ENCODE data around the gene ARG2. TPM values are rescaled to one million over a fixed set of nuclear protein-coding genes. Genes with fewer than 3 reads are reported as not detected.

Gene ARG2
- total and polyA plus RNA-seq, 7 donors: 1.3 to 133 (median 13.4) TPM

- peak overlapping the region; percentile 71 for H3K27ac ChIP-seq
- 68 to 93% (median 84%) methylated on average over 1 of the region's 1 CpG for WGBS, 3 donors
Measured at GRCh38 chr14:67643713-67644112, 24.0 kb downstream of the ARG2 start.

GRCh38 chr14:67644428-67644827 lies 24.7 kb downstream of the ARG2 start:
- Histone ChIP-seq H3K4me3 (no peak overlapping the region), H3K36me3 (ENCODE audit: insufficient read depth in 1 of 2, low read depth in 1 of 2) (peaks cover 15 to 31% of the 10 kb centered on the region in 2 donors), H3K9me3 (no peaks in the 10 kb centered on the region), H3K4me1 (no peaks in the 10 kb centered on the region), H3K27ac (peak overlapping the region; percentile 71), H3K27me3 (ENCODE audit: insufficient read depth in 3 of 3, low read length in 2 of 3) (no peaks in the 10 kb centered on the region)
- WGBS, 3 donors: 30 to 52% (median 32%) methylated on average over 2 of the region's 2 CpGs
- no peak for DNase-seq
- intact Hi-C loops (cut with DNase I): no loop called here
- ATAC-seq: peak; percentile 92 to 94 (median 92)
- no peak for TF ChIP-seq CTCF (IDR thresholded peaks at IDR 0.05)

More at GRCh38 chr14:67643713-67644112, 24.0 kb downstream of the ARG2 start:
- Histone ChIP-seq H3K9me3 (no peaks in the 10 kb centered on the region), H3K36me3 (ENCODE audit: insufficient read depth in 1 of 2, low read depth in 1 of 2) (peaks cover 9 to 24% of the 10 kb centered on the region in 2 donors), H3K4me3 (no peak overlapping the region), H3K27me3 (ENCODE audit: insufficient read depth in 3 of 3, low read length in 2 of 3) (no peaks in the 10 kb centered on the region), H3K4me1 (no peaks in the 10 kb centered on the region)
- DNase-seq: no peak
- intact Hi-C loops (cut with DNase I): no loop called here
- TF ChIP-seq CTCF (IDR thresholded peaks at IDR 0.05): no peak
- peak in 1 of 4 donors; percentile 20 for ATAC-seq

- Histone ChIP-seq H3K9me3 (no peaks in the 10 kb centered on the region), H3K36me3 (ENCODE audit: insufficient read depth in 1 of 2, low read depth in 1 of 2) (peaks cover 22 to 41% of the 10 kb centered on the region in 2 donors), H3K27me3 (ENCODE audit: insufficient read depth in 3 of 3, low read length in 2 of 3) (no peaks in the 10 kb centered on the region), H3K4me3 (no peak overlapping the region), H3K4me1 (no peaks in the 10 kb centered on the region), H3K27ac (peak overlapping the region; percentile 71)
- no peak for DNase-seq
- TF ChIP-seq CTCF (IDR thresholded peaks at IDR 0.05): no peak
- 45 to 70% (median 56%) methylated on average over 5 of the region's 5 CpGs for WGBS, 3 donors
- intact Hi-C loops (cut with DNase I): no loop called here
- ATAC-seq: peak in 2 of 4 donors; percentile 4 to 5
Measured at GRCh38 chr14:67645414-67645813, 25.7 kb downstream of the ARG2 start.

GRCh38 chr14:67646131-67646530 lies 26.4 kb downstream of the ARG2 start:
- H3K9me3 ChIP-seq: no peaks in the 10 kb centered on the region
- peak overlapping the region; percentile 71 for H3K27ac ChIP-seq
- no peak for DNase-seq
- peaks cover 23 to 48% of the 10 kb centered on the region in 2 donors for H3K36me3 ChIP-seq (ENCODE audit: insufficient read depth in 1 of 2, low read depth in 1 of 2)
- H3K4me1 ChIP-seq: no peaks in the 10 kb centered on the region
- H3K27me3 ChIP-seq (ENCODE audit: insufficient read depth in 3 of 3, low read length in 2 of 3): no peaks in the 10 kb centered on the region
- no peak for ATAC-seq
- intact Hi-C loops (cut with DNase I): no loop called here
- no peak overlapping the region for H3K4me3 ChIP-seq
- no peak for TF ChIP-seq CTCF (IDR thresholded peaks at IDR 0.05)
- WGBS, 3 donors: 54 to 75% (median 59%) methylated on average over 3 of the region's 3 CpGs

GRCh38 chr14:67650151-67650550 lies 30.4 kb downstream of the ARG2 start:
- no peaks in the 10 kb centered on the region for H3K27me3 ChIP-seq (ENCODE audit: insufficient read depth in 3 of 3, low read length in 2 of 3)
- ATAC-seq (no peak), DNase-seq (no peak)
- 65 to 85% (median 77%) methylated on average over 1 of the region's 1 CpG for WGBS, 3 donors
- H3K36me3 ChIP-seq (ENCODE audit: insufficient read depth in 1 of 2, low read depth in 1 of 2): peaks cover 26 to 87% of the 10 kb centered on the region in 2 donors
- no peak overlapping the region for H3K27ac ChIP-seq
- TF ChIP-seq CTCF (IDR thresholded peaks at IDR 0.05): no peak
- no peaks in the 10 kb centered on the region for H3K9me3 ChIP-seq
- intact Hi-C loops (cut with DNase I): no loop called here
- H3K4me3 ChIP-seq: no peak overlapping the region
- H3K4me1 ChIP-seq: peaks cover 7% of the 10 kb centered on the region
